Left lobe of liver (tissue), 2 donors: Measurements from ENCODE around the gene NINJ2. TPM values are rescaled to one million over a fixed set of nuclear protein-coding genes. Genes with fewer than 3 reads are reported as not detected.
A peak's percentile ranks its signal among the peaks of the same experiment; 100 is the strongest.
"Not testable (repeated sequence)": the region's sequence is repeated elsewhere in the genome, so short reads cannot be mapped to it uniquely, and the experiment has no call there.

Experiments used
- ATAC-seq: fragments of 200-7000 bp; cut with Tn5 transposase; one replicate; pipeline ENCODE4 v1.9.1; 2020; ENCODE audit warnings: mild to moderate bottlenecking, moderate library complexity
- DNase-seq: peaks from one replicate; pipeline ENCODE4 v3.0.0-alpha.2; 2020; ENCODE audit warnings: low spot score
- total RNA-seq: library from RNA; stranded (reverse); gene quantifications from one replicate; pipeline ENCODE4 v1.2.1, GENCODE V29; 2021
- donor health status: DM: no; HTN: no; CAD: no; lungs with moderate emphysema.
- donor health status: DM: no; HTN: yes; CAD: no.

Gene NINJ2
- total RNA-seq, 1 donor from 2014 or later = 16.1 TPM

DNA sequence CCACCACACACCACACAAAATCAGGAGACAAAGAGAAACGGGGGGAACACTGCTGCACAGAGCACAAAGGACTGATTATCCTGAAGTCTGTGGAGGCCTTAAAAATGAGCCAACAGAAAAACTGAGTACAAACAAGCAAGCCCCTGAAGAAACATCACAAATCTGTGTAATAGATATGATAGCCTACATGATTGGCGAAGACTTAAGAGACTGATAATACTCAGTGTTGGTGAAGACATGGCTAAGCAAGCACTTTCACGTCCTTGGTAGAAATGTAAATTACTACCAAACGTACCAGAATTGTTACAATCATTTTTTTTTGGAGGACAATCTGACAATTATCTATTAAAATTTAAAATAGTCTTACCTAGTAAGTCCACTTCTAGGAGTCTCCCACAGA lies 74.6 kb downstream of the NINJ2 start:
- no peak for DNase-seq
- no peak for ATAC-seq

DNA sequence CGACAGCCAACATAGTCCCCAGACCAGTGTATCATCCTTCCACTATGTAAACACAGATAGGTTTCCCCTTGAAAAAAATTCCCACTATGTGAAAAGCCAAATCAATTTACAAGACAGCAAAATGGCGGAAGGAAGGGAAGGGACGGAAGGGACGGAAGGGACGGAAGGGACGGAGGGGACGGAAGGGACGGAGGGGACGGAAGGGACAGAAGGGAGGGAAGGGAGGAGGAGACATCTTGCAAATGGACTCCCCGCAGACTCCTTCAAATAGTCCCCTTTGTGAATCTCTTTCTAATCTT lies 75.3 kb downstream of the NINJ2 start:
- ATAC-seq (no peak), DNase-seq (no peak)

DNA sequence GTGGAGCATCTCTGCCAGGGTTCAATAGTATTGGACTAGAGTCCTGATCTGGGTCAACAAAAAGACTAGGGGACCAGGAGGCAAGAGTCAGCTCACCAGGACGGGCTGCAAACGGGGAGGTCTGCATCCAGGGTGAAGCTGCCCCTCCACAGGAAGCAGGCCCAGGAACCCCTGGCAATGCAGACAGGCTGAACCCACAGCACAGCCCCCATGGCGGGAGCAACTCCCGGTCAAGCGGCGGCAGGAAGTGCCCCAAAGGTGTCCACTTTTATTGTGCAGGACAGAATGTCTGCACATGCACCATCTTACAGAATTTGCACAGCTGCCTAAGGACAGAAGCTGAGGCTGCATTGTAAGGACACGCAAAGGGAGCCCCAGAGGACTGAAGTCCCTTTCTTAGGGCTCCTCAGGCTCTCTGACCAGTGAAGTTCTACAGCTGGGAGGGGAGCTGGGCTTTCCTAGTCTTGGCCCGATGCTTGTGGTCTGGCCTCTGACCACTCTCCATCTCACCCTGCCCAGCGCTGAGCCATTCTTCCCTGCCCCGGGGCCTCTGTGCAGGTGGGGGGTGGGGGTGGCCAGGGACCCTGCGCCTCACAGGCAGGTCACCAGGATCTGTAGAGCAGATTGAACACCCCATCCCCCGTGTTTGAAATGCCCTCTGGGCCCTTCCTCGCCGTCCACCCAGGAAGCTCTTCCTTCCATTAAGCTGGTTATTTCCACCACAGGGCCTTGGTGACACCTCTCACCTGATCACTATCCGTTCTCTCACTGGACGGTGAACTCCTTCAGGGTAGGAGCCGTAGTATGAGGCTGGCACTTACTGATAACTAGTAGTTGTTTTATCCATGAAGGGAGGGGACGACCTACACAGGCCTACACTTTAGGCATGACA lies 75.9 kb downstream of the NINJ2 start:
- DNase-seq = no peak
- no peak for ATAC-seq

DNA sequence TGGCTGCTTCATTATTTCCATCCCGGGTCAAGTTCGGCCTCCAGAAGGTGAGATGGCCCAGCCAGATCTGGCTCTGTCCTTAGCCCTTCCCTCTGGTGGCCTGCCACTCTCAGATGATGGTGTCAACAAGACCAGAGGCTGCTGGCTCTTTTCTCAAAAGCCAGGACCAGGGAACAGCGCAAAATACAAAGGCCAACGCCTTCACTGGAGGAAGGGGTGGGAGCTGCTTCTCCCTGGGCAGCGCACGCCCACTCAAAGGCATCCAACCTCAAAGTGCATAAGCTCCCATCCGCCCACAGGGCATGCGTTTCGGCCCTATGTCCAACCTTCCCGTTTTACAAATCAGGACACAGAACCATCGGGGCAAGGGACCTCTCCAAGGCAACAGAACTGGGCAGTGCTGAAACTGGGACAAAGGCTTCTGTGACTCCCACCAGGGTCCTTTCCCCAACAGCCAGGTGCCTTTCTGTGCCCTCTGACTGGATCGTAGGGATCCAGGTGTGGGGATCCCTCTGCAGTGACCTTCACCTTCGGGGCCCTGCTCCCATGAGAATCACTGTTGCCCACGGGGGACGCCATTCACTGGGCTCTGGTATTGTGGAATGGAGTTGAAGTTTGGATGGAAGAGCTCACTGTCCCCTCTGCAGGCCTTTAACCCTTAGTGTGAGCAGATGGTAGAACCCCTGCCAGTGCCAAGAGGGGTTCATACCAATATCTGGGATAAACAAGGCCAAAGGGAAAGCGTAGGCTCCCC lies 76.8 kb downstream of the NINJ2 start:
- ATAC-seq = peak; percentile 5
- DNase-seq = no peak

DNA sequence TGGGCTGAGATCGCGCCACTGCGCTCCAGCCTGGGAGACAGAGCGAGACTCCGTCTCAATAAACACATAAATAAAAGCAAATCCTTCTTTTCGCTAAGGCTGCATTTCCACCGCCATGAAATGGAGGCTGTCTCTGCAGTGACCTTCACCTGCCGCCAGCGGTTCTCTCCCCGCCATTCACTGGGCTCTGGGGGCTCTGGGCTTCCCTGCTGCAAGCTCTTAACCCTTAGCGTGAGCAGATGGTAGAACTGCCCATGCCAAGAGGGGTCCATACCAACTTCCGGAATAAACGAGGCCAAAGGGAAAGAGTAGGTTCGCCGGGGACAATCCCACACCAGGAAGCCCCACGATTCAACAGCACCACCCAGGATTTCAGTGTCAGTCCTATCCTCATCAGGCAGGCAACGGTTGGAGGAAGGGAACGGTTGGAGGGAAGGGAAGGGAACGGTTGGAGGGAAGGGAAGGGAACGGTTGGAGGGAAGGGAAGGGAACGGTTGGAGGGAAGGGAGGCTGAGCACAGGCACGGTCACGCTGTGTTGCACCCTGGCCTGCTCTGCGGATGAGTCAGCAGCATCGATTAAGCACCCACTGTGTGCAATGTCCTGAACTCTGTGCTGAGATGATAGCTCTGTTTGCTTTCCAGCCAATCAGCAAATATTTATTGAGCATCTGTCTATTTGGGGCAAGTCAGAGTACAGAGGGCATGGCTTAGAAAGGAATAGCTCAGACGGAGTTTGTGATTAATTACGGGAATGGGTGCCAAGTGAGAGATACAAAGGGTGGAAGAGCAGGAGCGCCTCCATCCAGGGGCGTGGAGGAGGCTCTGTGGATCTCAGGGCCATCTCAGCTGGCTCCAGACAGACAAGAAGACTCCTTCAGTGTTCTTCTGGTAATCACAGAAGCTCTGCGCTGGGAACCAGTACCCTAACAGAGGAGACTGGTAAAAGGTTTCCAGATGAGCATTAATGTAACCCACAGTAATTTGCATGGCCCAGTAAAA lies 77.9 kb downstream of the NINJ2 start:
- DNase-seq (peak; percentile 89), ATAC-seq (peak; percentile 69)

DNA sequence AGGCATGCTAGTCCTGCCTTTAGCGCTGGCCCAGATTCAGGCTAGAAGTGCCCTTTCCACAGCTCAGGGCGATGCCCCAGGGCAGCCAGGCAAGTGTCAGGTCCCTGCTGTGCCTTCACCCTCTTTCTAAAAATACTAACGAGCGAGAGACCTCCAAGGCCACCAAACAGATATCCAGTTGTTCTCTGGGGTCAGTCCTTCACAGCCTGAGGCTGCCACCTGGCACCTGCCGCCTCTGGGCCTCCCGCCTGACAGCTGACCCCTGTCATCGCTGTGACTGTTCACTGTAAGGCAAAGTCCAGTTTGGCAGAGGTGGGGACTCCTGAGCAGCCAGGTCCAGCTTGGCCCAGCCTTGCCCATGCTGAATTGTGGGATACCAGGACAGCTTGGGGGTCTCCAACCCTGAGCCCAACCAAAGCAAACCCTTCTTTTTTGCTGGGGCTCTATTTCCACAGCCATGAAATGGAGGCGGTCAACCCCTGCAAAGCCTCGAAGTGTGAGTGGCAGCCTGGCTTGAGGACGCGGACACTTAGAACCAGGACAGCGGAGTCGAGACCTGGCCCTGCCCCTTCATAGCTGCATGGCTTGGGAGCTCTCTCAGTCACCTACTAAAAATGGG lies 79.9 kb downstream of the NINJ2 start:
- ATAC-seq (peak; percentile 79), DNase-seq (peak; percentile 95)

DNA sequence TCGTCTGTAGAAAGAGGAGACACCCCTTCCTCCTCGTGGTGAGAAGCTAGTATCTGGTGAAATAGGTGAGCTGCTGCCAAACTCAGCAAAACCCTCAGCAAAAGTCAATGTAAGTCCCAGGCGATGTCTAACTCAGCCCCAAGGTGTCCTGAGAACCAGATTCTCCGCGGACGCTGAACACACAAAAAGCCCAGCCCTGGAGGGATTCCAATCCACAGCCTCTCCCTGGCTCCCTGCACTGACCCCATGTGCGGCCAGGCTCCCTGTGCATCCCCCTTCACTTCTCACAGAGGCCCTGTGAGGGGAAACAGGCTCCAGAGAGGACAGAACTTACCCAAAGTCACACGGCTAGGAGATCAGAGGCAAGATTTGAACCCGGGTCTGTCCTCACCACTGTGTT lies 81.5 kb downstream of the NINJ2 start:
- no peak for DNase-seq
- no peak for ATAC-seq

DNA sequence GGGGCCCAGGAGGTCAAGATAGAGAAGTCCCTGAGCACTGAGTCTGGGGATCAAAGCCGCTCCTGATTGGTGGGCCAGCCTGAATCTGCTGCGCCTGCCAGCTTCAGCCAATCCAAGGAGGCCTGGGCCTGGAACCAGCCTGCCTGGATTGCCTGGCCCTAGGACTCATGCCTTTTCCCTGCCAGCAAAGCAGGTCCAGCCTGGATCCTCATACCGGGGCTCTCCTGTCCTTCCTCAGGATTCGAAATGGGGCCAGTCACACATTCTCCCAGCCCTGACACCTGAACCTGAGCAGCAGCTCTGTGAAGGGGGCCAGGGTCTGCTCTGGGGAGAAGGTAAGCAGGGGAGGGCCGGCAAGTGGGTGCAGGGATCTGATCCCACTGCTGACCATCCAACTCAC lies 81.9 kb downstream of the NINJ2 start:
- ATAC-seq (no peak), DNase-seq (no peak)

DNA sequence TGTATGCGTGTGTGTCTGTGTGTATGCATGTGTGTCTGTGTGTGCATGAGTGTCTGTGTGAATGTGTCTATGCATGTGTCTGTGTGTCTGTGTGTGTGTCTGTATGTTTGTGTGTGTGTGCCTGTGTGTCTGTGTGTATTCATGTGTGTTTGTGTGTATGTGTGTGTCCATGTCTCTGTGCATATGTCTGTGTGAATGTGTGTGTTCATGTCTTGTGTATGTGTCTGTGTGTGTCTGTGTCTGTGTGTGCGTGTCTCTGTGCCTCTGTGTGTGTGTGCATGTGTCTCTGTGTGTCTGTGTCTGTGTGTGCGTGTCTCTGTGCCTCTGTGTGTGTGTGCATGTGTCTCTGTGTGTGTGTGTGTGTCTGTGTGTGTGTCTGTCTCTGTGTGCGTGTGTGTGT lies 82.4 kb downstream of the NINJ2 start:
- no peak for DNase-seq
- ATAC-seq = no peak

DNA sequence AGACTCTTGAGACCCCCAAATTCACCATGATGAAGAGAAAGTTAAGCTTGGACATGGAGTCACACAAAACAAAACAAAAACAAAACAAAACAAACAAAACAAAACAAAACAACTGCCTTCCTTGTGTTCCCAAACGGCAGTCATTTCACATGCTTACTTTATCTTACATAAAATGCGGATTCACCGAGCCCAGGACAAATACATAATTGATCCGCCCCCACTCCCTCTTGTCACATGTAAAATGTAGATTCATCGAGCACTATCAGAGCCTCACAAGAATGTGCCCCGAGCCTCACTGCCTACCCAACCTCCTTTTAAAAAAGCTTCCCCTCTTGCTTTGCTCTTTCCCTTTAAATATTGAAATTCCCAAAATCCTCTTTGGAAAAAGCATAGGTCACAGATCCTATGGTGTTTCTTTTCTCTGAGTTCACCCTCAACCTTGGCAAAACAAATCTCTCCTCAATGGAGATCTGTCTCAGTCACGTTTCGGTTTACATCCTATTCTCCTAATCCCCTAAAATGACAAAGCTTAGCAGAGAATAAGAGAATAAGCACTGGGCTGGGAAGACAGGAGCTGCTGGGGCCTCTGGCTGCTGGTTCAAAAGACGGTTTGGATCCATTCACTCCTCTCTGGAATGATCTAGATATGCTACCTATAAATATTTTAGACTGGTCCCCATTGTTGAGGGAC lies 83.7 kb downstream of the NINJ2 start:
- ATAC-seq (no peak), DNase-seq (peak; percentile 14)

DNA sequence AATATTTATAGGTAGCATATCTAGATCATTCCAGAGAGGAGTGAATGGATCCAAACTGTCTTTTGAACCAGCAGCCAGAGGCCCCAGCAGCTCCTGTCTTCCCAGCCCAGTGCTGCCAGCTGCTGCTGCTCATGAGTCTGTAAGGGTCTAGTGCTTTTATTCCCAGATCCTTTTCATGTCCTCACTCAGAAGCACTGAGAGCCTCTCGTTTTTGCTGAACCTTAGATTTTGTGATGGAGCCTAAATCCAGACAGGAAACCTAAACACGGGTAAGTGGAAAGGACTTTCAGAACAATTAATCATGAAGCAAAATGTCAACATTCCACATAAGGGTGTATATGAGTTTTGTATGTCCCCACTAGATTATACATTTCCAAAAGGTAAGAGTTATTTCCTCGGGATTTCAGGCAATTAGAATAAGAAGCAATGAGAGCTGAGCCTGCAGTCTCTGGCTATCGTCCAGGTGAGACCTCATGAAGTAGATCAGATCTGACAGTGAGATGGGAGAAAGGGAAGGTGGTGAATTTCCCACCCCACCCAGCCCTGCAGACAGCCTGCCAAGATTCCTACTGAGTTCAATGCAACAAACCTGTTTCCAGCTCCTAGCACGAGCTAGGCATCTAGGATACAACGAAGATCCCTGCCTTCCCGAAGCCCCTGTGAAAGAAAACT lies 84.4 kb downstream of the NINJ2 start:
- DNase-seq = peak; percentile 38

DNA sequence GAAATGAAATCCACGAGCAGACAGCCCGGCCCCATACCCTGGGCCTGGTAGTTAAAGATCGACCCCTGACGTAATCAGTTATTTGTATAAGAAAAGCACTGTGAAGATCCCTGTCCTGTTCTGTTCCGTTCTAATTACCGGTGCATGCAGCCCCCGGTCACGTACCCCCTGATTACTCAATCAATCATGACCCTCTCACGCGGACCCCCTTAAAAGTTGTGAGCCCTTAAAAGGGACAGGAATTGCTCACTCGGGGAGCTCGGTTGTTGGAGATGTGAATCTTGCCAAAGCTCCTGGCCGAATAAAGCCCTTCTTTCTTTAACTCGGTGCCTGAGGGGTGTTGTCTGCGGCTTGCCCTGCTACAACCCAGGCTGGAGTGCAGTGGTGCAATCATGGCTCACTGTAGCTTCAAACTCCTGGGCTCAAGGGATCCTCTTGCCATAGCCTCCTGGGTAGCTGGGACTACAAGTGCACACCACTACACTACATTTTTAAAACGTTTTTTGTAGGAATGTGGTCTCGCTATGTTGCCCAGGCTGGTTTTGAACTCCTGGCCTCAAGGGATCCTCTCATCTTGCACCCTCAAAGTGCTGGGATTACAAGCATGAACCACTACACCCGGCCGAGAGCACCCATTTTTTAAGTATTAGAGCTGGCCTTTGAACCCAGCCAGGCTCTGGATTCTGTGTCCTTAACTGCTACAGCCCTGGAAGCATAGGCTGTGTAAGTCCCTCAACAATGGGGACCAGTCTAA lies 85.1 kb downstream of the NINJ2 start:
- DNase-seq = peak; percentile 50

More for the DNA sequence above, 84.4 kb downstream of the NINJ2 start:
- ATAC-seq = no peak

DNA sequence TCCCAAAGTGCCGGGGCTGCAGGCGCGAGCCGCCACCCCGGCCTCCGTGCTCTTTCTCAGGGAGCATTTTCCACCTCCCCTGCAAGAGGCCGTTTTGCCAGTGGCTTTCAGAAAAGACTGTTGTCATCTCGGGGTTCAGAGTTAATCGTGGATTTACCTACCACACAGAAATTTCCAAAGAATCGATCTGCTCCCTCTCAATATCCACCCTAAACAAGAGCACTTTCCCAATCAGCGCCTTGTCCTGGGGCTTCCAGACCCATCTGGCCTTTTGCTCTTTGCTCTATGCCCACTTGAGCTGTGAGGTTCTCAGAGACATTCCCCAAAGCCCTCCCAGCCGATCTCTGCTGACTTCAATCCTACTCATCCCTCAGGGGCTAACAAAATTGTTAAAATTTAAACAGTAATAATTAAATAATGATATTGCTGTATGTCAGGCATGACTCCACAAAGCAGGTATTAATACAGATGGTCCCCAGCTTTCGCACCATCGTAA lies 86.6 kb downstream of the NINJ2 start:
- ATAC-seq (no peak), DNase-seq (no peak)

More for the DNA sequence above, 85.1 kb downstream of the NINJ2 start:
- not testable (repeated sequence) for ATAC-seq

DNA sequence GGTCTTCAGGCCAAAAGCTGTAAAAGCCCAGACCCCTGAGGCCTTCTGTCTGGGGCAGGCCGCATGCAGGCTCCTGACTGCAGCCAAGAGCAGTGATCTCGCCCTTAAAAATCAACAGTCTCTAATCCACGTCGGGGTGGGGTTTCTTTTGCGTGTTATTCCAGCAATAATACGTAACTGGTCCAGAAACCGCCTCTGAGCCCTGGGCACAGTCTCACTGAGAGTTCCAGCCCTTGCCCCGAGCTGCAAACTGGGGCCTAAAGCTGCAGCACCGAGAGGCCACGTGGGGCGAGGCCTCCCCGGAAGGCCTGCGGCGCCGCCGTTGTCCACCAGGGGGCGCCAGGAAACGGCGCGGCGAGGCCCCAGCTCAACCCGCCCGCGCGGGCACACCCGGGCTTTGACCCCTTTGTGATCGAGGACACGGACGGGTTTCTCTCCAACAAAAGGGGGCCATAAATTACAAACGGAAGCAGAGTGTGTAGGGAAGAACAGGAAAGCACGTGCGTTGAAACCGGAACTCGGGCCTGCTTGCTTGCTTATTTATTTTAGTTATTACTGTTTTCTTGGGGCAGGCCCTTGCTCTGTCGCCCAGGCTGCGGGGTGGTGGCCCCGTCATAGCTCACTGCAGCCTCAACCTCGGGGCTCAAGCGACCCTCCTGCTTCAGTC lies 87.2 kb downstream of the NINJ2 start:
- ATAC-seq = peak; percentile 89
- DNase-seq = peak; percentile 86

DNA sequence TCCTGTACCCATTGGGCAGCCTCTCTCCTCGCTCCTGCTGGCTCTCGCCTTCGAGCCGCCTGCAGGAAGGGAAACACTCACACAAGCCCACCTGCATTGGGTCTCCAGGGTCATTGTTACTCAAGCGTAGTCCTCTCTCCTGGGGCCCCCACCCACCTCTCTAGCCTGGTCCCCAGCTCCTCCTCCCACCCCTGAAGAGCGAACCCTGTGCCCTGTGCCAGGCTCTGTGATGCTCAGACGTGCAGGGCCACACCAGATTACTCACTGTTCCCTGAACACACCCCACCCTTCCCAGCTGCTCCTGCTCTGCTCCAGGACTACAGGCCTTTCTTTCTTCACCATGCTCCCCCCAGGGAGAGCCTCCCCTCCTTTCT lies 88.1 kb downstream of the NINJ2 start:
- ATAC-seq (no peak), DNase-seq (no peak)

DNA sequence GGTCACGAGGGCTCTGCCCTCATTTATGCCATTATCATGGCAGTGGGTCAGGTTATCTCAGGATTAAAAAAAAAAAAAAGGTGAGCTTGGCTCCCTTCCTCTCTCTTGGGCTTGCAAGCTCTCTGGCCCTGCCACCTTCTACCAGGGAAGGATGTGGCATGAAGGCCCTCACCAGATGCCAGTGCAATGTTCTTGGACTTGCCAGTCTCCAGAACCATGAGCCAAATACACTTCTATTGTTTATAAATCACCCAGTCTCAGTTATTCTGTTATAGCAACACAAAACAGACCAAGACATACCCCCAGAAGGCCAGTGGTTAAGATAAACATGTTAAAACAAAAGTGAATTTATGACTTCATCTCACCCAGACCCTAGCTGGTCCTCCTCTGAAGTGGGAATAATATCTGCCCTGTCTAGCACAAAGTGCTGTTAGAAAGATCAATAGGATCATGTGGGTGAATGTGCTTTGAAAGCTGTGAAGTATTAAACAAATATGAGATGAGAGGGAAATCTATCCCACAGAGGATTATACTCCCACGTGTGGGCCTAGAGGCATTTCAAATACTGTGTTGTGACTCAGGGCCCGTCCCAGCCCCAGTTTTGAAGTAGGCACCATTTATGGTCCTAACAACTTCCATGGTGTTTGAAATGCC lies 88.6 kb downstream of the NINJ2 start:
- ATAC-seq (no peak), DNase-seq (no peak)

DNA sequence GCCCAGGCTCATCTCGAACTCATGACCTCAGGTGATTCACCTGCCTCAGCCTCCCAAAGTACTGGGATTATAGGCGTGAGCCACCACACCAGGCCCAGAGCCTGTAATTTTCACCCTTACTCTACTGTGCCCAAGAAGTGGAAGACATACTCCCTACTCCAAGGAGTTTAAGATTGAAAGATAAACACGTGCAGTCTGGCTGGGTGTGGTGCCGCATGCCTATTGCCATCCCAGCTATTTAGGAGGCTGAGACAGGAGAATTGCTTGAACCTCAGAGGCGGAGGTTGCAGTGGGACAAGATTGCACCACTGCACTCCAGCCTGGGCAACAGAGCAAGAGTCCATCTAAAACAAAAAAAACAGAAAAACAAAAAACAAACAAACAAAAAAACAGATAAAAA lies 90.0 kb downstream of the NINJ2 start:
- ATAC-seq = no peak

DNA sequence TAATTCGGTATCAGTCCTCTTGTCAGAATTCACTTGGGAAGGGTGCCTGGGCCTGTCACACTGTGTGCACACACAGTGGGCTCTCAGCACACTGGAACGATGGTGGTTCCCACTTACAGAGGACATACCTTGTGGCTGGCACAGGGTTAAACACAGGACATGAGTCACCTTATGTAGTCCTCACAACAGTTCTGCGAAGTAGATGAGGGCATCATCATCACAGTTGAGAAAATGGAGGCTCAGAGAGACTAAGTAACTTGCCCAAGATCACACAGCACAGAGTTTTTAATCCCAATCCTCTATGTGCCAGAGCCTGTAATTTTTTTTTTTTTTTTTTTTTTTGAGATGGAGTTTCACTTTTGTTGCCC lies 90.7 kb downstream of the NINJ2 start:
- DNase-seq = no peak
- no peak for ATAC-seq

More for the DNA sequence above, 90.0 kb downstream of the NINJ2 start:
- DNase-seq = no peak
